ENCODE data around the gene MAVS. TPM values are rescaled to one million over a fixed set of nuclear protein-coding genes. Genes with fewer than 3 reads are reported as not detected.

MAVS gene
- total and polyA plus RNA-seq, 9 of the 15 experiments (the other 6 are each of a cell fraction or from before 2014, with no cell fraction given), result 1.6 to 22.0 (median 11.3) TPM

- TF ChIP-seq PPARD (CRISPR knock-in tag; IDR thresholded peaks at IDR 0.05) (no peak), ARID2 (IDR thresholded peaks at IDR 0.05) (no peak), ZNF717 (CRISPR knock-in tag; IDR thresholded peaks at IDR 0.05) (no peak), MYC (IDR thresholded peaks at IDR 0.05; ENCODE audit: low read depth, low read length) (peak; percentile 64; the same call in 1 of the 2 replicates), MYC (CRISPR knock-in tag; IDR thresholded peaks at IDR 0.05; ENCODE audit: borderline replicate concordance, low read depth) (no peak), GATAD2A (IDR thresholded peaks at IDR 0.05) (no peak), ZNF436 (CRISPR knock-in tag; IDR thresholded peaks at IDR 0.05) (no peak), CXXC5 (CRISPR knock-in tag; IDR thresholded peaks at IDR 0.05) (peak; percentile 21; the same call in 1 of the 2 replicates), MAFK (IDR thresholded peaks at IDR 0.05; ENCODE audit: low read length) (no peak), ARID1B (IDR thresholded peaks at IDR 0.05) (peak; percentile 39), DNMT1 (IDR thresholded peaks at IDR 0.05) (no peak), ZNF277 (CRISPR knock-in tag; IDR thresholded peaks at IDR 0.05; ENCODE audit: borderline replicate concordance) (no peak), ZNF589 (CRISPR knock-in tag; IDR thresholded peaks at IDR 0.05; ENCODE audit: low read depth) (no peak), TOE1 (IDR thresholded peaks at IDR 0.05; ENCODE audit: borderline replicate concordance) (0 out of 2 replicates have a peak, but pooled peaks have one; percentile 28), TOE1 (CRISPR knock-in tag; IDR thresholded peaks at IDR 0.05; ENCODE audit: borderline replicate concordance, low read depth) (no peak), VEZF1 (CRISPR knock-in tag; IDR thresholded peaks at IDR 0.05) (peak; percentile 86), NFIC (IDR thresholded peaks at IDR 0.05) (peak; percentile 67)
- TF ChIP-seq, protein P1, sequence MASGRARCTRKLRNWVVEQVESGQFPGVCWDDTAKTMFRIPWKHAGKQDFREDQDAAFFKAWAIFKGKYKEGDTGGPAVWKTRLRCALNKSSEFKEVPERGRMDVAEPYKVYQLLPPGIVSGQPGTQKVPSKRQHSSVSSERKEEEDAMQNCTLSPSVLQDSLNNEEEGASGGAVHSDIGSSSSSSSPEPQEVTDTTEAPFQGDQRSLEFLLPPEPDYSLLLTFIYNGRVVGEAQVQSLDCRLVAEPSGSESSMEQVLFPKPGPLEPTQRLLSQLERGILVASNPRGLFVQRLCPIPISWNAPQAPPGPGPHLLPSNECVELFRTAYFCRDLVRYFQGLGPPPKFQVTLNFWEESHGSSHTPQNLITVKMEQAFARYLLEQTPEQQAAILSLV (tag; IDR thresholded peaks at IDR 0.05), result no peak
- TF ChIP-seq, protein P2, sequence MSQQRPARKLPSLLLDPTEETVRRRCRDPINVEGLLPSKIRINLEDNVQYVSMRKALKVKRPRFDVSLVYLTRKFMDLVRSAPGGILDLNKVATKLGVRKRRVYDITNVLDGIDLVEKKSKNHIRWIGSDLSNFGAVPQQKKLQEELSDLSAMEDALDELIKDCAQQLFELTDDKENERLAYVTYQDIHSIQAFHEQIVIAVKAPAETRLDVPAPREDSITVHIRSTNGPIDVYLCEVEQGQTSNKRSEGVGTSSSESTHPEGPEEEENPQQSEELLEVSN (IDR thresholded peaks at IDR 0.05; ENCODE audit: borderline replicate concordance in 1 of 2, extremely low read depth in 1 of 2, insufficient read depth in 1 of 2, insufficient read length in 1 of 2, low read depth in 1 of 2, low read length in 1 of 2, poor library complexity in 1 of 2, severe bottlenecking in 1 of 2), result peak; percentile 49 to 75
- TF ChIP-seq, protein P3, sequence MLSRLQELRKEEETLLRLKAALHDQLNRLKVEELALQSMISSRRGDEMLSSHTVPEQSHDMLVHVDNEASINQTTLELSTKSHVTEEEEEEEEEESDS (CRISPR knock-in tag; IDR thresholded peaks at IDR 0.05), result no peak
- TF ChIP-seq, protein P4, sequence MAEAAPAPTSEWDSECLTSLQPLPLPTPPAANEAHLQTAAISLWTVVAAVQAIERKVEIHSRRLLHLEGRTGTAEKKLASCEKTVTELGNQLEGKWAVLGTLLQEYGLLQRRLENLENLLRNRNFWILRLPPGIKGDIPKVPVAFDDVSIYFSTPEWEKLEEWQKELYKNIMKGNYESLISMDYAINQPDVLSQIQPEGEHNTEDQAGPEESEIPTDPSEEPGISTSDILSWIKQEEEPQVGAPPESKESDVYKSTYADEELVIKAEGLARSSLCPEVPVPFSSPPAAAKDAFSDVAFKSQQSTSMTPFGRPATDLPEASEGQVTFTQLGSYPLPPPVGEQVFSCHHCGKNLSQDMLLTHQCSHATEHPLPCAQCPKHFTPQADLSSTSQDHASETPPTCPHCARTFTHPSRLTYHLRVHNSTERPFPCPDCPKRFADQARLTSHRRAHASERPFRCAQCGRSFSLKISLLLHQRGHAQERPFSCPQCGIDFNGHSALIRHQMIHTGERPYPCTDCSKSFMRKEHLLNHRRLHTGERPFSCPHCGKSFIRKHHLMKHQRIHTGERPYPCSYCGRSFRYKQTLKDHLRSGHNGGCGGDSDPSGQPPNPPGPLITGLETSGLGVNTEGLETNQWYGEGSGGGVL (CRISPR knock-in tag; IDR thresholded peaks at IDR 0.05), result no peak
Measured at GRCh38 chr20:3811467-3812258, 35.0 kb upstream of the MAVS start (continued).
